OCI-LY1 (cell line): ENCODE measurements around the gene EPN2.

ENCODE experiments used
- H2AFZ ChIP-seq: fragments of 200-600 bp; sonication (generic), shearing (Covaris generic); 2 replicates; pipeline ENCODE4 v1.6.0; 2014; ENCODE audit warnings: antibody characterized with exemption, mild to moderate bottlenecking, low read length
- H3F3A ChIP-seq: fragments of 200-600 bp; sonication (generic), shearing (Covaris generic); 2 replicates; pipeline ENCODE4 v1.6.0; 2014; ENCODE audit warnings: mild to moderate bottlenecking, antibody characterized with exemption, low read length, moderate library complexity; ENCODE audit not compliant: insufficient read depth
- H3K27ac ChIP-seq: fragments of 200-600 bp; sonication (generic); 2 replicates; pipeline ENCODE4 v1.5.1; 2014; ENCODE audit warnings: low read length, mixed run types, mild to moderate bottlenecking, low read depth; ENCODE audit not compliant: poor library complexity, severe bottlenecking
- H3K27me3 ChIP-seq: fragments of 200-600 bp; sonication (generic); 2 replicates; pipeline ENCODE4 v1.6.0; 2014; ENCODE audit warnings: antibody characterized with exemption, mild to moderate bottlenecking, low read length, moderate library complexity; ENCODE audit not compliant: insufficient read depth
- H3K36me3 ChIP-seq: fragments of 200-600 bp; sonication (generic); 2 replicates; pipeline ENCODE4 v1.6.1; 2014; ENCODE audit warnings: mild to moderate bottlenecking, antibody characterized with exemption, low read length, moderate library complexity, mixed read lengths; ENCODE audit not compliant: insufficient read depth
- H3K4me1 ChIP-seq: fragments of 200-600 bp; sonication (generic); 2 replicates; pipeline ENCODE4 v1.5.1; 2014; ENCODE audit warnings: mild to moderate bottlenecking, low read length, moderate library complexity; ENCODE audit not compliant: insufficient read depth, severe bottlenecking
- H3K4me2 ChIP-seq: fragments of 200-600 bp; sonication (generic), shearing (Covaris generic); 2 replicates; pipeline ENCODE4 v1.6.1; 2014; ENCODE audit warnings: low read length
- H3K4me3 ChIP-seq: fragments of 200-600 bp; sonication (generic); 2 replicates; pipeline ENCODE4 v1.5.1; 2014; ENCODE audit warnings: low read length, low read depth, mild to moderate bottlenecking, mixed read lengths; ENCODE audit not compliant: poor library complexity, severe bottlenecking
- H3K79me2 ChIP-seq: fragments of 200-600 bp; shearing (Covaris generic); 2 replicates; pipeline ENCODE4 v1.6.1; 2016; ENCODE audit warnings: mixed run types, low read length, mixed read lengths; ENCODE audit not compliant: insufficient read depth
- H3K9ac ChIP-seq: fragments of 200-600 bp; sonication (generic), shearing (Covaris generic); 2 replicates; pipeline ENCODE4 v1.6.1; 2014; ENCODE audit warnings: mild to moderate bottlenecking, low read length, mixed read lengths
- H3K9me2 ChIP-seq: fragments of 200-600 bp; sonication (generic), shearing (Covaris generic); 2 replicates; pipeline ENCODE4 v1.6.1; 2014; ENCODE audit warnings: low read depth, mild to moderate bottlenecking, low read length, mixed read lengths
- H3K9me3 ChIP-seq: fragments of 200-600 bp; shearing (Covaris generic); 2 replicates; pipeline ENCODE4 v1.6.1; 2014; ENCODE audit warnings: low read length, mixed read lengths
- H4K20me1 ChIP-seq: fragments of 200-600 bp; sonication (generic), shearing (Covaris generic); 2 replicates; pipeline ENCODE4 v1.6.0; 2016; ENCODE audit warnings: mild to moderate bottlenecking, low read length; ENCODE audit not compliant: insufficient read depth
- CTCF ChIP-seq: fragments of 200-600 bp; sonication (generic), shearing (Covaris generic); IDR thresholded peaks from 2 replicates; pipeline ENCODE4 v1.5.1; 2017; ENCODE audit warnings: mild to moderate bottlenecking, antibody characterized with exemption, low read length, moderate library complexity, mixed read lengths
- EZH2 ChIP-seq: fragments of 200-600 bp; sonication (generic), shearing (Covaris generic); IDR thresholded peaks from 2 replicates; pipeline ENCODE4 v1.8.0; 2017; ENCODE audit warnings: borderline replicate concordance, mixed run types, mild to moderate bottlenecking, antibody characterized with exemption, low read length, moderate library complexity, mixed read lengths

EPN2 gene

GRCh38 chr17:19357761-19358160 is 120.6 kb downstream of the EPN2 start:
- Histone ChIP-seq H3K4me1 (peaks cover 9% of the 10 kb centered on the region), H3K9me2 (no peaks in the 10 kb centered on the region), H3K27me3 (no peaks in the 10 kb centered on the region; the same call in 1 of the 2 replicates), H3K4me2 (no peak overlapping the region), H2AFZ (no peak overlapping the region), H3K79me2 (no peaks in the 10 kb centered on the region), H4K20me1 (no peaks in the 10 kb centered on the region), H3K9ac (no peak overlapping the region), H3K27ac (no peak overlapping the region), H3K36me3 (no peaks in the 10 kb centered on the region; the same call in 1 of the 2 replicates), H3K9me3 (no peaks in the 10 kb centered on the region), H3K4me3 (no peak overlapping the region), H3F3A (no peaks in the 10 kb centered on the region)
- TF ChIP-seq CTCF, result no peak
- no peak for TF ChIP-seq EZH2

GRCh38 chr17:19359151-19359550 is 122.0 kb downstream of the EPN2 start:
- Histone ChIP-seq H3K9me3 (no peaks in the 10 kb centered on the region), H4K20me1 (no peaks in the 10 kb centered on the region), H3K27ac (no peak overlapping the region), H3K9ac (no peak overlapping the region), H3K9me2 (no peaks in the 10 kb centered on the region), H2AFZ (no peak overlapping the region), H3K4me2 (no peak overlapping the region), H3F3A (no peaks in the 10 kb centered on the region), H3K36me3 (no peaks in the 10 kb centered on the region; the same call in 1 of the 2 replicates), H3K4me3 (no peak overlapping the region), H3K4me1 (peaks cover 12% of the 10 kb centered on the region), H3K27me3 (no peaks in the 10 kb centered on the region; the same call in 1 of the 2 replicates), H3K79me2 (no peaks in the 10 kb centered on the region)
- TF ChIP-seq EZH2, result no peak

GRCh38 chr17:19359856-19360255 is 122.7 kb downstream of the EPN2 start:
- no peaks in the 10 kb centered on the region for H3F3A ChIP-seq
- no peaks in the 10 kb centered on the region for H3K79me2 ChIP-seq
- H3K4me1 ChIP-seq, result peaks cover 12% of the 10 kb centered on the region
- no peaks in the 10 kb centered on the region for H3K9me2 ChIP-seq
- no peak for TF ChIP-seq CTCF
- TF ChIP-seq EZH2, result no peak
- no peaks in the 10 kb centered on the region for H3K9me3 ChIP-seq
- H3K9ac ChIP-seq, result no peak overlapping the region
- no peak overlapping the region for H3K4me3 ChIP-seq
- H3K4me2 ChIP-seq, result no peak overlapping the region
- no peak overlapping the region for H2AFZ ChIP-seq
- no peaks in the 10 kb centered on the region; the same call in 1 of the 2 replicates for H3K27me3 ChIP-seq
- no peaks in the 10 kb centered on the region; the same call in 1 of the 2 replicates for H3K36me3 ChIP-seq
- H3K27ac ChIP-seq, result no peak overlapping the region
- H4K20me1 ChIP-seq, result no peaks in the 10 kb centered on the region

GRCh38 chr17:19360772-19361171 is 123.6 kb downstream of the EPN2 start:
- no peaks in the 10 kb centered on the region for H3K9me2 ChIP-seq
- no peaks in the 10 kb centered on the region for H3K9me3 ChIP-seq
- no peak overlapping the region for H3K9ac ChIP-seq
- no peak overlapping the region for H3K27ac ChIP-seq
- no peak overlapping the region for H2AFZ ChIP-seq
- no peak overlapping the region for H3K4me2 ChIP-seq
- H3K27me3 ChIP-seq, result no peaks in the 10 kb centered on the region; the same call in 1 of the 2 replicates
- H4K20me1 ChIP-seq, result no peaks in the 10 kb centered on the region
- peaks cover 12% of the 10 kb centered on the region for H3K4me1 ChIP-seq
- no peak overlapping the region for H3K4me3 ChIP-seq
- H3F3A ChIP-seq, result no peaks in the 10 kb centered on the region
- TF ChIP-seq CTCF, result no peak
- TF ChIP-seq EZH2, result no peak
- H3K79me2 ChIP-seq, result no peaks in the 10 kb centered on the region
- H3K36me3 ChIP-seq, result no peaks in the 10 kb centered on the region; the same call in 1 of the 2 replicates
